Liver (tissue), 3 donors: ENCODE measurements around the gene CCN2.

Experiments
- RAD21 ChIP-seq, 2 donors: IDR thresholded peaks; 2 replicates each; pipeline ENCODE4 v1.6.1; 2016; ENCODE audit warnings: antibody characterized with exemption in 2 of 2, mild to moderate bottlenecking in 2 of 2
- SP1 ChIP-seq: IDR thresholded peaks from 2 replicates; pipeline ENCODE4 v1.6.1; 2018; ENCODE audit warnings: antibody characterized with exemption, mild to moderate bottlenecking
- TF ChIP-seq, protein P1 (sequence below): fragments of 150-350 bp; IDR thresholded peaks from 2 replicates; pipeline ENCODE4 v1.5.1; 2017; ENCODE audit warnings: improper control_type of control experiment, low read depth, low read length; ENCODE audit not compliant: missing input control
- TF ChIP-seq, protein P2 (sequence below): IDR thresholded peaks from 2 replicates; pipeline ENCODE4 v1.6.1; 2016; ENCODE audit warnings: antibody characterized with exemption, mild to moderate bottlenecking
- donor health status: healthy.
- donor health status: healthy.

DNA sequence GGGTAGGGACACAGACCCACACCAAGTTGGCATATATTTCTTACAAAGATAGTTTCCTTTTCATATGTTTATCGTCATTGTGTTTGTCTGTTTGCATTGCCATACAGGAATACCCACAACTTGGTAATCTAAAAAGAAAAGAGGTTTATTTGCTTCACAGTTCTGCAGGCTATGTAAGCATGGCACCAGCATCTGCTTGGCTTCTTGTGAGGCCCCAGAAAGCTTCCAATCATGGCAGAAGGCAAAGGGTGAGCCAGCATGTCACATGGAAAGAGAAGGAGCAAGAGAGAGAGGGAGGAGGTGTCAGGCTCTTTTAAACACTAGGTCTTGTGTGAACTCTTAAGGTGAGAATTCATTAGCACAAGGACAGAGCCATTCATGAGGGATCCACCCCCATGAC is 52.5 kb downstream of the CCN2 start:
- TF ChIP-seq, protein P1, sequence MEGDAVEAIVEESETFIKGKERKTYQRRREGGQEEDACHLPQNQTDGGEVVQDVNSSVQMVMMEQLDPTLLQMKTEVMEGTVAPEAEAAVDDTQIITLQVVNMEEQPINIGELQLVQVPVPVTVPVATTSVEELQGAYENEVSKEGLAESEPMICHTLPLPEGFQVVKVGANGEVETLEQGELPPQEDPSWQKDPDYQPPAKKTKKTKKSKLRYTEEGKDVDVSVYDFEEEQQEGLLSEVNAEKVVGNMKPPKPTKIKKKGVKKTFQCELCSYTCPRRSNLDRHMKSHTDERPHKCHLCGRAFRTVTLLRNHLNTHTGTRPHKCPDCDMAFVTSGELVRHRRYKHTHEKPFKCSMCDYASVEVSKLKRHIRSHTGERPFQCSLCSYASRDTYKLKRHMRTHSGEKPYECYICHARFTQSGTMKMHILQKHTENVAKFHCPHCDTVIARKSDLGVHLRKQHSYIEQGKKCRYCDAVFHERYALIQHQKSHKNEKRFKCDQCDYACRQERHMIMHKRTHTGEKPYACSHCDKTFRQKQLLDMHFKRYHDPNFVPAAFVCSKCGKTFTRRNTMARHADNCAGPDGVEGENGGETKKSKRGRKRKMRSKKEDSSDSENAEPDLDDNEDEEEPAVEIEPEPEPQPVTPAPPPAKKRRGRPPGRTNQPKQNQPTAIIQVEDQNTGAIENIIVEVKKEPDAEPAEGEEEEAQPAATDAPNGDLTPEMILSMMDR: no peak
- TF ChIP-seq SP1 (no peak), RAD21 (IDR thresholded peaks at IDR 0.05) (no peak)
- TF ChIP-seq, protein P2, sequence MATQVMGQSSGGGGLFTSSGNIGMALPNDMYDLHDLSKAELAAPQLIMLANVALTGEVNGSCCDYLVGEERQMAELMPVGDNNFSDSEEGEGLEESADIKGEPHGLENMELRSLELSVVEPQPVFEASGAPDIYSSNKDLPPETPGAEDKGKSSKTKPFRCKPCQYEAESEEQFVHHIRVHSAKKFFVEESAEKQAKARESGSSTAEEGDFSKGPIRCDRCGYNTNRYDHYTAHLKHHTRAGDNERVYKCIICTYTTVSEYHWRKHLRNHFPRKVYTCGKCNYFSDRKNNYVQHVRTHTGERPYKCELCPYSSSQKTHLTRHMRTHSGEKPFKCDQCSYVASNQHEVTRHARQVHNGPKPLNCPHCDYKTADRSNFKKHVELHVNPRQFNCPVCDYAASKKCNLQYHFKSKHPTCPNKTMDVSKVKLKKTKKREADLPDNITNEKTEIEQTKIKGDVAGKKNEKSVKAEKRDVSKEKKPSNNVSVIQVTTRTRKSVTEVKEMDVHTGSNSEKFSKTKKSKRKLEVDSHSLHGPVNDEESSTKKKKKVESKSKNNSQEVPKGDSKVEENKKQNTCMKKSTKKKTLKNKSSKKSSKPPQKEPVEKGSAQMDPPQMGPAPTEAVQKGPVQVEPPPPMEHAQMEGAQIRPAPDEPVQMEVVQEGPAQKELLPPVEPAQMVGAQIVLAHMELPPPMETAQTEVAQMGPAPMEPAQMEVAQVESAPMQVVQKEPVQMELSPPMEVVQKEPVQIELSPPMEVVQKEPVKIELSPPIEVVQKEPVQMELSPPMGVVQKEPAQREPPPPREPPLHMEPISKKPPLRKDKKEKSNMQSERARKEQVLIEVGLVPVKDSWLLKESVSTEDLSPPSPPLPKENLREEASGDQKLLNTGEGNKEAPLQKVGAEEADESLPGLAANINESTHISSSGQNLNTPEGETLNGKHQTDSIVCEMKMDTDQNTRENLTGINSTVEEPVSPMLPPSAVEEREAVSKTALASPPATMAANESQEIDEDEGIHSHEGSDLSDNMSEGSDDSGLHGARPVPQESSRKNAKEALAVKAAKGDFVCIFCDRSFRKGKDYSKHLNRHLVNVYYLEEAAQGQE: no peak
